ENCODE data around the gene FBL.

DNA sequence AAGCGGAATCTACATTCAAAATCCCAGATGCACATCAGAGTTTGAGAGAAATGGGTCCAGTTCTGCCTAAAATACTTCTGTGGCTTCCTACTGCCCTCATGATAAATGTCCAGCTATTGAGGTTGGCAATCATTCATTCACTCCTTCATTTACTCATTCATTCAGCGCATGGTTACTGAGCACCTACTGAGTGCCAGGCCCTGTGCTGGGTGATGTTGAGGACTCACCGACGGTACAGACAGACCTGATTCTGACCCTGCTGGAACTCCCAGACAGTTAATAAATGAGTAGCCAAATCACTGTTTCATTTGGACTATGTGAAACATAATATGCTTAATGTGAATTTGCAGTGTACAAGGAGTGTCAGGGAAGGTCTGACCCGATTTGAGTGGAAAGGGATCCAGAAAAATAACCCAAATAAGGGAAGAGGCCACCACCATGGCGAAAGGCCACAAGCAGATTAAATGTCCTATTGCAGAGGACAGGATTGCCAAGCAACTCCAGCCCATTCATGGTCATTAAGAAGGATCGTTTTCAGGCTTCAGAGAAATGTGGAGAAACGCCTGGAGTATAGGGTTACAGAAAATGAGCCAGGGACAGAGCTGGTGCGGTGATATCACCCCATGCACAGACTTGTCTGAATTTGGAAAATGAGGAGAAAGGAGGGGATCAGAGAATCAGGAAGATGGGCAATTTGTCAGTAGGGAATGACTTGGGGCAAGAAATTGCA, 32.8 kb downstream of the FBL start:
- no peak for TF ChIP-seq TAF1 (IDR thresholded peaks at IDR 0.05; ENCODE audit: low read depth, low read length)
- TF ChIP-seq POLR2A (IDR thresholded peaks at IDR 0.05; ENCODE audit: control extremely low read depth in 1 of 2, low read depth in 2 of 2, low read length in 2 of 2): no peak
- TF ChIP-seq EZH2 (IDR thresholded peaks at IDR 0.05; ENCODE audit: low read depth, low read length, severe bottlenecking): no peak
- no peak for TF ChIP-seq TCF12 (IDR thresholded peaks at IDR 0.05; ENCODE audit: low read depth, low read length)
- TF ChIP-seq KDM1A (IDR thresholded peaks at IDR 0.05; ENCODE audit: borderline replicate concordance, low read length): no peak
- TF ChIP-seq, protein P1, sequence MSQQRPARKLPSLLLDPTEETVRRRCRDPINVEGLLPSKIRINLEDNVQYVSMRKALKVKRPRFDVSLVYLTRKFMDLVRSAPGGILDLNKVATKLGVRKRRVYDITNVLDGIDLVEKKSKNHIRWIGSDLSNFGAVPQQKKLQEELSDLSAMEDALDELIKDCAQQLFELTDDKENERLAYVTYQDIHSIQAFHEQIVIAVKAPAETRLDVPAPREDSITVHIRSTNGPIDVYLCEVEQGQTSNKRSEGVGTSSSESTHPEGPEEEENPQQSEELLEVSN (IDR thresholded peaks at IDR 0.05): no peak
